DMS114 treated with DMSO at 0.1 percent for 48 hours (cell line): Measurements from ENCODE around the gene FBXO46.
"Not testable (repeated sequence)": the region's sequence is repeated elsewhere in the genome, so short reads cannot be mapped to it uniquely, and the experiment has no call there.

Source experiments
- DNase-seq: peaks from one replicate; lab custom pipeline; 2025; ENCODE audit not compliant: unreplicated experiment; lab: John Stamatoyannopoulos, UW

The FBXO46 gene

GRCh38 chr19:45687599-45687998 lies 43.1 kb downstream of the FBXO46 start:
- DNase-seq, result no peak

- DNase-seq, result not testable (repeated sequence)
These were observed 45.7 kb downstream of the FBXO46 start for GRCh38 chr19:45685045-45685444.

GRCh38 chr19:45682908-45683307 lies 47.8 kb downstream of the FBXO46 start:
- no peak for DNase-seq

GRCh38 chr19:45682117-45682516 lies 48.6 kb downstream of the FBXO46 start:
- no peak for DNase-seq

- peak; percentile 49 for DNase-seq
These were observed 49.2 kb downstream of the FBXO46 start for GRCh38 chr19:45681391-45682015.

- peak; percentile 43 for DNase-seq
These were observed 53.1 kb downstream of the FBXO46 start for GRCh38 chr19:45677351-45678230.

- DNase-seq, result no peak
These were observed 53.8 kb downstream of the FBXO46 start for GRCh38 chr19:45676851-45677263.

GRCh38 chr19:45674946-45675345 lies 55.8 kb downstream of the FBXO46 start:
- DNase-seq, result no peak

GRCh38 chr19:45670670-45671453 lies 59.8 kb downstream of the FBXO46 start:
- peak; percentile 37 for DNase-seq

- no peak for DNase-seq
These were observed 62.3 kb downstream of the FBXO46 start for GRCh38 chr19:45668342-45668871.

- DNase-seq, result no peak
These were observed 62.9 kb downstream of the FBXO46 start, which contains the start of gene GIPR for GRCh38 chr19:45667620-45668341. Gene GIPR (plus strand): TSS chr19:45668221. CDS start chr19:45669521, 1,300 bp downstream.

GRCh38 chr19:45664575-45664974 lies 66.1 kb downstream of the FBXO46 start:
- no peak for DNase-seq

GRCh38 chr19:45663800-45664199 lies 66.9 kb downstream of the FBXO46 start:
- DNase-seq, result no peak

- DNase-seq, result no peak
These were observed 70.1 kb downstream of the FBXO46 start for GRCh38 chr19:45660636-45661035.
